GF-D8 (cell line): ENCODE measurements around the gene BAK1.

Experiments used
- DNase-seq: peaks from one replicate; lab custom pipeline; 2025; lab: John Stamatoyannopoulos, UW

BAK1 gene

DNA sequence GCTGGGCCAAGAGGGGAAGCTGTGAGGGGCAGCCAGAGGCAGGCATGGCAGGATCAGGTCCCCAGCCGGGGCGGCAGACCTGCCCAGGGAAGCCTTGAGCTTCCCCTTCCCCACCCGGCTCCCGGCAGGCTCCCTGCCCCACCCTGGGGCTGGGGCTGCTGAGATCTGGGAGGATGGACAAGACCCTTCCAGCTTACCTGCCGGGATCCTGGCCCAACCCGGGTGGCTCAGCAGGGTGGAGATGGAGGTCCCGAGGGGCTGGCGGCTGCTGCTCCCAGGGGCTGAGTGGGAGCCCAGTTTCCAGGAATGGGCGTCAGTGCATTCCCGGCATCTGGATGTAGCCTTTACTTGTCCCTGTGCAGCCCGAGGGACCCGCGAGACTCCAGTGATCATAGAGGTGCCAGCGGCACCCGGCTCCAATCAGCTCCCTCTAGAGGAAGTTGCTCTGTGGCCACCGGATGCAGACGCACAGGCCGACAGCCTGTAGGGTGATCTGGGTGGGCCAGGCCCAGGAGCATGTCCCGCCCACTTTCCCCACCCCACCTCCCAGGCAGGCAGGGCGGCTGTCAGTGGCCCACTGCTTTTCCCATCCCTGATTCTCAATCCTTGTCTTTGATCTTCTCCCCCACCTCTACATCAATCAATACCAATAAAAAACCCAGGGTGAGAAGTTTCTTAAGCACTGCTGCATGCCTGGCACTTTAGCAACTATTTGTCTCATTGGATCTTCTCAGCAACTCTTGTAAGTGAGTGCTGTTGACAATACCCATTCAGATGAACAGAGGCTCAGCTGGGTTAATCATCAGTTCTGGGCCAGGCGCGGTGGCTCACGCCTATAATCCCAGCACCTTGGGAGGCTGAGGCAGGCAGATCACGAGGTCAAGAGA is at the start of gene BAK1:
Gene BAK1 (minus strand): TSS at position 449 of the 887 bp plus-strand sequence. CDS start 2,672 bp downstream, outside the sequence.
- DNase-seq, result peak; percentile 58

DNA sequence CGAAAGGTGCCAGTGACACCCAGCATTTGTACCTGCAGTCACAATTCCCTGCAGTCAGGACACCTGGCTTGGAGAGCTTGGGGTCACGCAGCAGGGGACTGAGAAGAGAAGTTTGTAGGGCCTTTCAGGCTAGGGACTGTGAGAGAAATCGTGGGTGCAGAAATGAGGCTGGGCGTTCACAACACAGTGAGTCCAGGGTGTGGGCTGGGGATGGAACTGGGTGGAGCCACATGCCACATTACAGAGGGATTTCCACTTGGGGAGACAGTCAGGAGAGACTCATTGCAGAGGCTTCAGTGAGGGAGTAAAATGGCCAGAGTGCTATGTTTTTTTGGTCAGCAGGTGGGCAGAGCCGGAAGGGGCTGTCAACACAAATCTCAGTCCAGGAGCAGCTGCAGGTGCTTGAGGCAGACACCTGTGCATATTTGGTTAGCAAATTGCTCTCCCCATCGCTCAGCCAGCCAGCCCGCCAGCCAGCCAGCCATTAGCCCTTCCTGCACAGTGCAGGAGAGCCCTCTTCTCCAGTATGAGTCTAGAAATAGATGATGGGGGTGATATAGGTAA is 48.4 kb upstream of the BAK1 start:
- no peak for DNase-seq

DNA sequence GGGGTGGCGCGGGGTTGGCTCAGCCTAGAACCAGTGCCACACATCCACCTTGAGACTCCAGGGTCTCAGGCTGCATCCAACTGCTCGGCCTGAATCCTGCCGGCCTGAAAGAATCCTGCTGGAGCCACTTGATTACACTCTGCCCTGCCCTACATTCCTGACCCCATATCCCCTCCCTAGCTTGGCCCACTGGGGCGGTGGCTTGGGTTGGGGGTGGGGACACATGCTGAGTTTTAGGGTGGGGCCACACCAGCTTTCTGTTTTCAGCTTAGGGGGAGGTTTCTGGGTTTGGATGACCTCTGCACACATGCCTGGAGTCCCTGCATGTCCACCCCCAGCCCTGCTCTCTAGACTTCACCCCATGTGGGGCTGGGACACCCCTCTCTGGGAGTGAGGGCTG is 47.8 kb upstream of the BAK1 start:
- no peak for DNase-seq

DNA sequence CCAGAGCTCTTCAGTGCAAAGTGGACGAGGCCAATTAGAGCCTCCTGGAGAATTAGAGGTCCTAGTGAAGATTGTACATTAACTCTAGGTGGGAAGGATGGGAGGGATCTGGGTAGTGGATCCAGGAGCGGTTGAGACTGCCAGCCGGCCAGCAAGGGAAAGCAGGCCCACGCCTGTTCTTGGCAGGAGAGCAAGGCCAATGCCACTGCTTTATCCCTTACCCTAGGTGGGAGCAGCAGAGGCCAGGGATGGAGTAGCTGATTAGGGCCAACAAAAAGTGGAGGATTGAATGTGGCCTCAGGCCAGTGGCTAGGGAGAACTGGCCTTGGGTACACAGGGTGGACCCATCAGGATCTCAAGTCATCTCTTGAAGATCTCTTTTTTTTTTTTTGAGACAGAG is 44.8 kb upstream of the BAK1 start:
- no peak for DNase-seq

DNA sequence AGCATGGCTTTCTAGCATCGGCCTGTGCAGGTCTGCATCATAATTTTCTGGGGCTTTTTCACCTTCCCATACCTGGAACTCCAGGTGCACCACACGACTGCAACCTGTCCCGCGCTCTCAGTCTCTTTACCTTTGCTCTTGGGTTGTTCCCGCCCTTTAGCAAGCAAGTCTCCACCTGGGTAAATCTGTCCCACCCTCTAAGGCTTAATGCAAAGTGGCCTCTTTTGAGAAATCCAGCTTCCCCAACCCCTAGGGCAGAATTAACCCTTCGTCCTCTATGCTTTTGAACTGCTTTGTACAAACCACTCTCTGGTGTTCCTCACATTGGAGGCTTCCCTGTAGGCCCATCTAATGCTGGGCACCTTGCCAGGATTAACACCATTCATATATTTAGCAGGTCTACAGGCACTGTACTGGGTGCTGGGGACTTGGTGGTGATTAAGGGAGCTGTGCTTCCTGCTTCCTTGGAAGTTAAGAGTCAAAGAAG is 43.9 kb upstream of the BAK1 start:
- DNase-seq, result no peak

DNA sequence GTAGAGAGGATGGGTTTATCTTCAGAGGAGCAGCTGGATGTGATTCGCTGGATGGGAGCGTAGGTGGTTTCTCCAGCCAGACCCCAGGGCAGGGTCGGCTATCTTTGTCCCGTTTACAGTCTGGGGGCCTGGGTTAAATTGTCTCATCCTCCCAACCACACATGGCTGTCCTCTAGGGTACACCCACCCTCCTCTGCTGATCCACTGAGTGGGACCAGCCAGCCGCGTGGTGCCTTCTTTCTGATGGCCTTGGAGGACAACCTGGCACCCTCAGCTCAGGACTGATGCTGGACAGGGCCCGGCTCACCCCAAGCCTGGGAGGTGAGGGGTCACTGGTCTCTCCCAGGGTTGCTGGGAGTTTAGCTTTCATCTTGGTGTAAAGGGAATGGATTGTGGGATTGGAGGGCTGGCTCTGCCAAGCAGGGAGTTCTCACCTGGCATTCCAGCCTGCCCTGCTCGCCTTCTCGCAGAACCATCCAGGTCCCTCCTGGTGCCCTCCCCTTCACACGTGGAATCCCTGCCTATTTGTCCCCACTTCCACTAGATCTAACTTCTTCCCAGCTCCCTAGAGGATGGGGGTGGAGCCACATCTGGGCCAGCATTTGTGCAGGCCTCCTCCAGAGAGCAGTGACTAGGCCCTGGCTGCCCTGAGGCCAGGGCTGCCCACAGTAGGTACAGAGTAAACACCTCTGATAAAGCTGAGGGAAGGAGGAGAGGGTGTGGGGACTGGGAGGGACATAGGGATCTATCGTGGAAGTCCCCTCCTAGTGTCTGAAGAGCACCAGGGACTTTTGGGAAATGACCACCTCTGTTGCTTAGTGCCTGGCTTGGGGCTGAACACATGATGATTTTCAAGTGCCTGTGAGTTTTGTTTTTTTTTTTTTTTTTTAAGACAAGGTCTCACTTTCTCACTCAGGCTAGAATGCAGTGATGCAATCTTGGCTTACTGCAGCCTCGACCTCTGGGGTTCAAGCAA is 42.7 kb upstream of the BAK1 start:
- DNase-seq, result no peak

DNA sequence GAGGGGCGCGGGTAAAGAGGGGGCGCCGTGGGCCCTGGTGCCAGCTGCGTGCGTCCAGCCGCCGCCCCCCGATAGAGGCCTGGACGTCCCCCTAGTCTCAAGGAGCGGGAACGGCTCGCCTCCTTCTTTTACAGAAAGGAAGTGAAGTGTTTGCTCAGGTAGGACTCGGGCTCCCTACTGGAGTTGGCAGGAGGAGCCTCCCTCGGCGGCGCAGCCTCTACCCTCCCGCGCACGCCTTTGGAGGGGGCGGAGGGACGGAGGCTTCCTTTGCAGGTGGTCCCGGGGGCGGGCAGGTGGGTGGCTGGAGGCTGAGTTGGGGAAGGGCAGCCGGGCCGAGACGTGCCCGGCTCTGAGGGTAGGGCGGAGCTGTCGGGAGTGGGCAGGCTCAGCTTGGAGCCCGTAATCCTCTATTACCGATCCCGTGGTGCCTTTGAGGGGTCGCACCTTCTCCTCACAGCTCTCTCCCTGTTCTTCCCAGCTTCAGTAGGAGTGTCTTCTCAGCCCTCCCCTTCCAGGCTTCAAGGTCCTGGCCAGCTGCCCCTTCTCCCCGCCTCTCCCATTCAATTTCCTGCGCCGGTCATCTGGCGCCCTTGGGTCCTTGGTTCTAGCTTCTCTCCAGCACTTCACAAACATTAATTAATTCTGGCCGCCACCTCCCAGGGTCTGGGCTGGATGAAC is 41.8 kb upstream of the BAK1 start:
- DNase-seq, result no peak

DNA sequence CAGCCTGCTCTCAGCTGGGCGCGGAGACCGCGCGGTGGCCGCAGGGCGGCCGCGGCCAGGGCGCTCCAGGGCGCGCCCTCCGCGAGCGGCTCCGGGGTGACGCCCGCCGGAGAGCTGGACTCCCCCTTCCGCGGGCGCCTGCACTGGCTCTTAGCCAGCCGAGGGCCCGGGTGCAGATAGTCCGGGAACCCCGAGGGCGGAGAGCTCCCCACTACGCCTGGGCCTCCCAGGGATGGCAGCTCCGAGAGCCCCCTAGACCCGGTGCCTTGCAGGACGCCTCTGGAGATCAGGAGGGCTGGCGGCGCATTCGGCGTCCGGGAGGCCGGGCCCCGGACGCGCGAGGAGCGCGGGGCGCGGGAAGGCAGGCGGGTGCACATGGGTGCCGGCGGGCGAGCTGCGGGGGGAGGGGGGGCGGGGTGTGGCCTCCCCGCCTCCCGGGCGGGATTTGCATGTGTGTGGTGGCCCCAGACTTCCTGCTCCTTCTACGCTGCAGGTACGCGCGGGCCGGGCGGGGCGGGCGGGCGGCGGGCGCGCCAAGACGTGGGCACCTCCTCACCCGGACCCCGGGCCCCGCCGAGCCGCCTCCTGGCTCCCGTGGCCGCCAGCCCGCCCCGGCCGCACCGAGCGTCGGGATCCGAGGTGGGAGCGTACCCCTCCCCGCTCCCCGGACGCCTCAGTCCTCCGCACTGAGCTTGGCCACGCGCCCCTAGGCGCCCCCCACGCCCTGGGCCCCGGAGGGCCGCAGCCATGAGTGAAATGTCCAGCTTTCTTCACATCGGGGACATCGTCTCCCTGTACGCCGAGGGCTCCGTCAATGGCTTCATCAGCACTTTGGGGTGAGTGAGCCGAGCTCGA is 41.0 kb upstream of the BAK1 start, which contains the start of gene ITPR3:
Gene ITPR3 (plus strand): TSS at position 467 of the 855 bp plus-strand sequence. CDS start 281 bp downstream, at position 748.
- no peak for DNase-seq

DNA sequence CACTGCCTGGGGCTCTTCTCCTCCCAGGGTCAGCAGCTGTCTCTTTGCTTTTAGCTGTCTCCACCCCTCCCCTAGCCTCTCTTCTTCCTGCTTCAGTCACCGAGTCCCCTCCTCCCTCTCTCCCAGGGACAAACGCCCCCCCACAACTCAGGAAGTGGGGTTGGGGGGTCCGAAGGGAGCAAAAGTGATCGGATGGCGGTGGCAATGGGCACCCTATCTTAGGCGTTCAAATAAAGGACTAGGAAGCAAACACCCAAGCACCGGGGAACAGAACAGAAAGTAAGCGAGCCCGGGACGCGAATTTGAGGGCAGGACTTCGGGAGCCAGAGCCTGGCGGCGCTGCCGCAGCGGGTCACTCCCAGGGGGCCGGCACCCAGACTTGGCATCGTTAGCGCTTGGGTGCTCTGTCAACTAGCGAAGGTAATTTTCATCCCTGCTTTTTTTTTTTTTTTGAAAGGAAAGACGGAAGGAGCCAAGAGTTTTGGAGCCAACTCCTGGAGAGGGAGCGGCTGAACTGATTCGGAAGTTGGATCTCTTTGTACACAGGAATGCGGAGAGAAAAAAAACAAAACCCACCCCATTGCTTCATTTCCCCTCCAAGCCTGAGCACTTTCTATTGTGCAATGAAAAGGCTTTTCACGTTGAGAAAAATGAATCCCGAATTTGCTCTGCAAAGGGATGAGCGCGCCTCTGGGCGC is 40.2 kb upstream of the BAK1 start:
- no peak for DNase-seq

DNA sequence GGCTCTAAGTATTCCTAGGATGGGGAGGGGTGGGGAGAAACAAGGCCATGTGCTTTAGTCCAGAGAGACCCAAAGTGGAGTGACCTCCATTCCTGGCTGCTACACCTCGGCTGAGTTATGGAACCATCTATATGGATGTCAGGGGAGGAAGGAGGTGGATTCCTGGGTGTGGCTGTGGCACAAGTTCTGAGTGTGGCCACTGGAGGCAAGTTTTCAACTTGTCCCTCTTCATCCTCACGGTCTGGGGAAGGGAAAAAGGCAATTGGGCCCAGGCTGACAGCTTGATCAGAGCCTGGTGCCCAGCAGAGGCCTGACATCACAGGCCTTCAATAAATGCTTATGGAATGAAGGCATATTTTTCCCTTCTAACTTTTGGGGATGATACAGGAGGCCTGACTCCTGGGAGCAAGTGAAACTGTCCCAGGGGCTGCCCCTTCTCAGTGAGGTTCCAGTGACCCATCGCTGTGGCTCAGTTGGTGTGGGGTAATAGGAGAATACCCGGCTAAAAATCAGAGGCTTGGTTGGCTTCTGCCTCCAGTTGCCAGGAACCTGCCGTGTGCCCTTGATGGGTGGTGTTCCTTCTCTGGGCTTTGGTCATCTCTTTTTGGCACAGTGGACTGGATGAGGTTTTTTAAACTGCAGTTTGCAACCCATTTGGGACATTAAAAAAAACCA is 39.2 kb upstream of the BAK1 start:
- DNase-seq, result no peak

DNA sequence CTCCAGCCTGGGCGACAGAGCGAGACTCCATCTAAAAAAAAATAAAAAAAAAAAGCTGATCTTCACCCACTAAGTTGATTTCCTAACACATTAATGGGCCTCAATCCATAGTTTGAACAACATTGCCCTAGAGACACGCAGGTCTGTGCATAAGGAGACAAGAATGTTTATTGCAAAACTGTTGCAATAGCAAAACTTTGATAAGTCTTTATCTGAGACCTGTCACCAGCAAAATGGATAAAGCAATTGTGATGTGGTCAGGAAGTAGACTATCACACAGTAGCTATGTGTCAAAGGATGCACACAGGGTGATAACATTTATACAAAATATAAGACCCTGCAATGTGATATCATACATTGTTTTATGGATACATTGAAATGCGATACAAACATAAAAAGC is 36.8 kb upstream of the BAK1 start:
- DNase-seq, result no peak

DNA sequence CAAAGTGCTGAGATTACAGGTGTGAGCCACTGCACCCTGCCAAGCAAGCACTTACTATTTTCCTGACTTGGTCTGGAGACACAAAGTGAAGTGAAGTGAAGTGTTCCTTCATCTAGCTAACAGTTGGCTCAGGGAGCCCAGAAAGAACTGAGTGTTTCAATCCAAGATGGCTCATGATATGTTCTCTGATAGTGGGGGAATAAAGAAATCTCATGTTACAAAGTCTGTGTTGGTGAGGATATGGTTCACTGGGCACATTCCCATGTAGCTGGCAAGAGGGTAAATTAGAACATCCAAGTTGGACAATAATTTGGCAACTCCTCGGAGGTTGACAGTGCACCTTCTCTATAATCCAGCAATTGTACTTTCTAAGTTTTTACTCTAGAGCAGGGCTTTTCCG is 36.0 kb upstream of the BAK1 start:
- DNase-seq, result no peak

DNA sequence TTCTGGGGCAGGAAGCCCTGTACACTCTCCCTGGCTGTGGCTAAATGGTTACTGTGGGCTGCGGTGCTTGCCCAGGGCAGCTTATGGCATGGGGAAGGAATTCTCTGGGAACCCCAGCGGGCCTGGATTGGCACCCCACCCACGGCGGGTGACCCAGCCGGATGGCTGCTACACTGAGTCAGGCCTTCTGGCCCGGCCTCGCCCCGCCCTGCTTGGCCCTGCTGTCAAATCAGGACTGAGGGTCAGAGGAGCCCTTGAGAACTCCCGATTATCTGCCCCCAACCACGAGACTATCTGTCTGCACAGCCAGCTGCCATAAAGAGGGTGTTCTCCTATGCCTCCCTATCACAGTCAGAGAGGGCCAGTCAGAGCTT is 33.7 kb upstream of the BAK1 start:
- DNase-seq, result no peak

DNA sequence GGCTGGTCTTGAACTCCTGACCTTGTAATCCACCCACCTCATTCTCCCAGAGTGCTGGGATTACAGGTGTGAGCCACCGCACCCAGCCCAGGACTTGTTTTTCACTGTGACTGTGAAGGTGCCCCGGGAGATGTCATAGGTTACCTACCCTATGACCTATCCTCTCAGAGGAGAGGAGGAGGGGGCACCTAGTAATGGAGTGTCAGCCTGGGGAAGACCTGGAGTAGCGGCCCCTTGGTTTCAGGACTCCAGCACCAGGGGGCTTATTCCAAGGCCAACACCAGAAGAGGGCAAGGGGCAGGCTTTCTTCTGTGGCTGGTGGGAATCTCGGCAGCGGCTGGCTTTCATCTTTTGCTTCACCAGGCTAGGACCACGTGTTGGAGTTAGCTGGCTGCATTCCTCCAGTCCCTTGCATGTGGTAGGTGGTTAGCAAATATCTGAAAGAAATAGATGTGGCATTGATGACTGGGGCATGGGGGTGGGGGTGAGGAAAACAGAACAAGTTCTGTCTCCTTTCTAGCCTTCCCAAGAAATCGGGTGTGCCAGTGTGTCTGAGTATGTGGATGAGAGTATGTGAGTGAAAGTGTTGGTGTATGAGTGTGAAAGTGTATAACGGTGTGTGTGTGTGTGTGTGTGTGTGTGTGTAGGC is 33.2 kb upstream of the BAK1 start:
- DNase-seq, result no peak

DNA sequence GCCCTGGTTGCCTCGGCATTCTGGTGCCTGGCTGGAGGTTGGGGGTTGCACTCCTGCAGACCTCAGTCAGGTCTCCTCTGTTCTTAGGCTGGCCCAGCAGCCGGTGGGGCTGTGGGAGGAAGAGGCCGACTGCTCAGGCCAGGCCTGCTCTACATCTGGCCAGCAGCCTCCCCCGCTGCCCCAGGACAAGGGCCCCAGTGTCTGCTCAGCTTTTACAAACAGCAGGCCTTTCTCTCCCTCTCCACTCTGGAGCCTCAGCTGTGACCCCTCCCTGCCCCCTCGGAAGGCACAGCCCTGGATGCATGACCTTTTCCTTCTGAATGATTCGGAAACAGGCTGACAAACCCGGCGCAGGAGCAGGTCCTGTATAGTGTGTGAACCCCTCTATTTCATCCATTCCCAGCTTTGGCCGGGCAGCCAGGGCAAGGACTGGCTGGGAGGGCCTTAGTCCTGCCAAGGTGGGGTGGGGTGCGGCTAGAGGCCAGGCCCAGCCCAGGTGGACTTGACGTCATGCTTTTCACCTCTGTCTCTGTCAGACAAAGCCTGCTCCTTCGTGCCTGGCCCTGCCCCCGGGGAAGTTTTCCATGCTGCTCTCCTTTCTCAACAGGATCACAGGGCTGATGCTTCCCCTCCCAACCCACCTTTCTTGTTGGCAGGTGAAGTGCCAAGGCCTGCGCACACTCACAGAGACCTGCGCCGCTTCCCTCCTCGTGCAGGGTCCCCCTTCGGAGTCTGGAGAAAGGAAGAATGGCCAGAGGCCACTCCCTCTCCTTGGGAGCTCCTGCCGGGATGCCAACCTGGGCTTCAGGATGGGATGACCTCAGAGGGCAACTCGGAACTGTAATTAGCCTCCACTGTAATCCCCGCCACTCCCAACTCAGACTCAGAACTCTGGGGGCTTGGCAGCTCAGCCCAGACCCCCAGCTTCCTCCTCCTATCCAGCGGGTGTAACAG is 31.0 kb upstream of the BAK1 start:
- DNase-seq, result no peak

DNA sequence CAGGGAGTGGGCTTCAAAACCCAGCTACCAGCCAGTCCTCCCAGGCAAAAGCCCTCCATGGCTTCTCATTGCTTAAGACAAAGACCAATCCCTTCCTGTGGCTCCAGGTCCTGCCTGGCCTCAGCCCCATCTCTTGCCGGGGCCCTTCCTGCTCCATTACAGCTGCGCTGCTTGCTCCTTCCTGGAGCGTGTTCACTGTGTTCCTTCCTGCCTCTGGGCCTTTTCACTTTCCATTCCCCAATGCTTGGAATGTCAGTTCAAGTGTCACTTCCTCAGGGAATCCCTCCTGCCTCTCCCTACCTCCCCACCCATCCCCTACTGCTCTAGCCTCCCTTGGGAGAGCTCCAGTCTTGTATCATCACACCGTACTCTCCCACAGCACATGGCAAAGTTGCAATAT is 30.0 kb upstream of the BAK1 start:
- no peak for DNase-seq

DNA sequence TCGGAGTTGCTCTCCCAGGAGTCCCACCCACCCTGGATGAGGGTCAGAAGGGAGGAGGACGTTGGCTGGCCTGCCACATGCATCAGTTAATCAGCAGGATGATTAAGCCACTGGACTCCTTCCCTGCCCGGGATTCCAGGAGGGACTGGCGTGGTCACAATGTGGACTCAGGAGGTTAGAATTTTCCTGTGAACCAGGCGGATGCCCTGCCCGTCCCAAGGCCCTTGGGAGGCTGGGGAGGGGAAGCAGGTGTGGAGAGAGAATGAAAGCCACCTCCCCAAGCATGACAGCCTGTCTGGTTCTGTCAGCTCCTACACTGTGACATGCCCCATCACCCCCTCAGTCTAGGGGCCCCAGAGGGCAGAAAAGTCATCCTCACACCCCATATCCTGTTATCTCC is 29.5 kb upstream of the BAK1 start:
- DNase-seq, result no peak

DNA sequence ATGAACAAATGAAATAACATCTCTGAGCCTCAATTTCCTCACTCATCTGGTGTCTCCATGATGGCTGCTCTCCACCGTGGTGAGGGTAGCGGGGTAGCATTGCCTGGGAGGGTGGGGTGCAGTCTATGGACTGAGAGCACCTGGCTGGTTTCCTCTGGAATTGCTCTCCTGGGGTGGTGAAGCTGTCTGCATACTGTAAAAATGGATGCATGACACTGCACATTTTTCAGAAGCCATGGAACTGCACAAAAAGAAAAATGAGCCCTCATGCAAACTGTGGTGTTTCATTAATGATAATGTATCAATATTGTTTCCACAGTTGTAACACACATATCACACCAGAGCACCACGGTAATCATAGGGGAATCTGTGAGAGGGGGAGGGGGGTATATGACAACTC is 28.9 kb upstream of the BAK1 start:
- no peak for DNase-seq
